ENCODE results near the gene ALOX12B.
A peak's percentile ranks its signal among the peaks of the same experiment; 100 is the strongest.

The ALOX12B gene

GRCh38 chr17:8087075-8087951 lies at the start of gene ALOX12B:
TSS of gene ALOX12B (minus strand) at chr17:8087716. CDS start at chr17:8087442, 274 bp downstream.
- DNase-seq: no peak

GRCh38 chr17:8133941-8134340 lies 46.4 kb upstream of the ALOX12B start:
- DNase-seq: no peak

- DNase-seq: no peak
Observed at GRCh38 chr17:8133399-8133798, 45.9 kb upstream of the ALOX12B start.

GRCh38 chr17:8131844-8132441 lies 44.4 kb upstream of the ALOX12B start:
- DNase-seq: no peak

GRCh38 chr17:8128125-8128784 lies 40.7 kb upstream of the ALOX12B start:
- DNase-seq: no peak

GRCh38 chr17:8126491-8127066 lies 39.1 kb upstream of the ALOX12B start:
- DNase-seq: no peak

- no peak for DNase-seq
Observed at GRCh38 chr17:8125947-8126490, 38.5 kb upstream of the ALOX12B start.

GRCh38 chr17:8125154-8125946 lies 37.8 kb upstream of the ALOX12B start:
- peak; percentile 67 for DNase-seq

- DNase-seq: no peak
Observed at GRCh38 chr17:8124350-8125153, 37.0 kb upstream of the ALOX12B start.

- no peak for DNase-seq
Observed at GRCh38 chr17:8123695-8124349, 36.3 kb upstream of the ALOX12B start, which contains the start of gene HES7. TSS of gene HES7 (minus strand) at chr17:8124106. CDS start at chr17:8124084, 22 bp downstream.

GRCh38 chr17:8122924-8123694 lies 35.6 kb upstream of the ALOX12B start:
- no peak for DNase-seq

GRCh38 chr17:8122422-8122923 lies 35.0 kb upstream of the ALOX12B start:
- DNase-seq: no peak

GRCh38 chr17:8121681-8122421 lies 34.3 kb upstream of the ALOX12B start:
- DNase-seq: peak; percentile 37

GRCh38 chr17:8121407-8121680 lies 33.8 kb upstream of the ALOX12B start:
- no peak for DNase-seq

- DNase-seq: peak; percentile 70
Observed at GRCh38 chr17:8120520-8121406, 33.2 kb upstream of the ALOX12B start.

- peak; percentile 91 for DNase-seq
Observed at GRCh38 chr17:8119581-8120519, 32.3 kb upstream of the ALOX12B start.
